Type B pancreatic cell (in vitro differentiated cells): Measurements from ENCODE around the gene LDLR. TPM values are rescaled to one million over a fixed set of nuclear protein-coding genes. Genes with fewer than 3 reads are reported as not detected.

ENCODE experiments used
- DNase-seq: peaks from one replicate; pipeline ENCODE4 v3.0.0; 2021; ENCODE audit warnings: mixed read lengths; ENCODE audit not compliant: unreplicated experiment; ENCODE audit errors: extremely low spot score
- H3K27ac Mint-ChIP-seq: 2 replicates; pipeline ENCODE4 v1.8.0; 2021; ENCODE audit warnings: mild to moderate bottlenecking, mixed read lengths
- H3K27me3 Mint-ChIP-seq: 2 replicates; pipeline ENCODE4 v1.8.0; 2021; ENCODE audit warnings: mixed read lengths
- H3K36me3 Mint-ChIP-seq: 2 replicates; pipeline ENCODE4 v1.8.0; 2021; ENCODE audit warnings: mixed read lengths
- H3K4me1 Mint-ChIP-seq: one replicate; pipeline ENCODE4 v1.8.0; 2021; ENCODE audit warnings: mixed read lengths; ENCODE audit not compliant: unreplicated experiment
- H3K4me3 Mint-ChIP-seq: 2 replicates; pipeline ENCODE4 v1.8.0; 2021; ENCODE audit warnings: mild to moderate bottlenecking, mixed read lengths
- H3K9me3 Mint-ChIP-seq: 2 replicates; pipeline ENCODE4 v1.8.0; 2021; ENCODE audit warnings: mixed read lengths
- CTCF ChIP-seq: fragments of 200-600 bp; sonication (generic); conservative IDR thresholded peaks from 2 replicates; pipeline ENCODE4 v1.5.0; 2021; ENCODE audit warnings: antibody characterized with exemption, mild to moderate bottlenecking
- long read RNA-seq: library from polyadenylated mRNA; unstranded; transcript quantifications from one replicate; pipeline ENCODE4 v2.0.0, GENCODE V29; 2020
- total RNA-seq: library from RNA; stranded (reverse); gene quantifications from 2 replicates; pipeline ENCODE4 v1.2.1, GENCODE V29; 2021; ENCODE audit warnings: low replicate concordance

Gene LDLR
- 67.4 and 103 TPM in 2 replicates for total RNA-seq
- long read RNA-seq, transcript LDLR-208 (18 exons, 3,617 nt) = major isoform, 33 of 68 reads
- long read RNA-seq, partial matches to known transcripts = 13 of 68 reads
- long read RNA-seq, other reads (novel, unspliced or antisense) = 21 of 68 reads

DNA sequence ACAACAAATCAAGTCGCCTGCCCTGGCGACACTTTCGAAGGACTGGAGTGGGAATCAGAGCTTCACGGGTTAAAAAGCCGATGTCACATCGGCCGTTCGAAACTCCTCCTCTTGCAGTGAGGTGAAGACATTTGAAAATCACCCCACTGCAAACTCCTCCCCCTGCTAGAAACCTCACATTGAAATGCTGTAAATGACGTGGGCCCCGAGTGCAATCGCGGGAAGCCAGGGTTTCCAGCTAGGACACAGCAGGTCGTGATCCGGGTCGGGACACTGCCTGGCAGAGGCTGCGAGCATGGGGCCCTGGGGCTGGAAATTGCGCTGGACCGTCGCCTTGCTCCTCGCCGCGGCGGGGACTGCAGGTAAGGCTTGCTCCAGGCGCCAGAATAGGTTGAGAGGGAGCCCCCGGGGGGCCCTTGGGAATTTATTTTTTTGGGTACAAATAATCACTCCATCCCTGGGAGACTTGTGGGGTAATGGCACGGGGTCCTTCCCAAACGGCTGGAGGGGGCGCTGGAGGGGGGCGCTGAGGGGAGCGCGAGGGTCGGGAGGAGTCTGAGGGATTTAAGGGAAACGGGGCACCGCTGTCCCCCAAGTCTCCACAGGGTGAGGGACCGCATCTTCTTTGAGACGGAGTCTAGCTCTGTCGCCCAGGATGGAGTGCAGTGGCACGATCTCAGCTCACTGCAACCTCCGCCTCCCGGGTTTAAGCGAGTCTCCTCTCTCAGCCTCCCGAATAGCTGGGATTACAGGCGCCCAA lies at the start of gene LDLR:
Gene LDLR, plus strand, starts transcription at position 210 of the 760 bp plus-strand sequence. Its CDS starts 86 bp downstream, at position 296.
- H3K36me3 Mint-ChIP-seq = no peaks in the 10 kb centered on the region
- H3K27ac Mint-ChIP-seq = peak within 1 kb of the TSS; percentile 94
- no peak for TF ChIP-seq CTCF
- no peaks in the 10 kb centered on the region for H3K9me3 Mint-ChIP-seq
- H3K4me1 Mint-ChIP-seq = peaks cover 13% of the 10 kb centered on the region
- DNase-seq = peak; percentile 82
- no peaks in the 10 kb centered on the region for H3K27me3 Mint-ChIP-seq
- H3K4me3 Mint-ChIP-seq = peak within 1 kb of the TSS; percentile 90

GRCh38 chr19:11041194-11041593 lies 48.1 kb upstream of the LDLR start:
- Mint-ChIP-seq H3K4me3 (no peak overlapping the region), H3K27me3 (no peaks in the 10 kb centered on the region), H3K4me1 (no peaks in the 10 kb centered on the region), H3K9me3 (no peaks in the 10 kb centered on the region), H3K27ac (no peak overlapping the region), H3K36me3 (peaks cover 30% of the 10 kb centered on the region)
- no peak for TF ChIP-seq CTCF
- DNase-seq = no peak

- Mint-ChIP-seq H3K27me3 (no peaks in the 10 kb centered on the region), H3K36me3 (peaks cover 28% of the 10 kb centered on the region), H3K4me1 (no peaks in the 10 kb centered on the region), H3K4me3 (no peak overlapping the region), H3K27ac (no peak overlapping the region), H3K9me3 (no peaks in the 10 kb centered on the region)
- no peak for TF ChIP-seq CTCF
- no peak for DNase-seq
Measured at GRCh38 chr19:11041966-11042627, 47.2 kb upstream of the LDLR start.

GRCh38 chr19:11044431-11044830 lies 44.8 kb upstream of the LDLR start:
- Mint-ChIP-seq H3K36me3 (peaks cover 27% of the 10 kb centered on the region), H3K27ac (peak overlapping the region; percentile 11), H3K4me1 (no peaks in the 10 kb centered on the region), H3K9me3 (no peaks in the 10 kb centered on the region), H3K4me3 (no peak overlapping the region), H3K27me3 (no peaks in the 10 kb centered on the region)
- DNase-seq = no peak
- no peak for TF ChIP-seq CTCF

GRCh38 chr19:11045536-11045935 lies 43.7 kb upstream of the LDLR start:
- Mint-ChIP-seq H3K27me3 (no peaks in the 10 kb centered on the region), H3K36me3 (peaks cover 27% of the 10 kb centered on the region), H3K4me3 (no peak overlapping the region), H3K4me1 (no peaks in the 10 kb centered on the region), H3K27ac (no peak overlapping the region), H3K9me3 (no peaks in the 10 kb centered on the region)
- DNase-seq = no peak
- TF ChIP-seq CTCF = no peak
